Measurements from ENCODE around the gene SOX2.

The SOX2 gene

DNA sequence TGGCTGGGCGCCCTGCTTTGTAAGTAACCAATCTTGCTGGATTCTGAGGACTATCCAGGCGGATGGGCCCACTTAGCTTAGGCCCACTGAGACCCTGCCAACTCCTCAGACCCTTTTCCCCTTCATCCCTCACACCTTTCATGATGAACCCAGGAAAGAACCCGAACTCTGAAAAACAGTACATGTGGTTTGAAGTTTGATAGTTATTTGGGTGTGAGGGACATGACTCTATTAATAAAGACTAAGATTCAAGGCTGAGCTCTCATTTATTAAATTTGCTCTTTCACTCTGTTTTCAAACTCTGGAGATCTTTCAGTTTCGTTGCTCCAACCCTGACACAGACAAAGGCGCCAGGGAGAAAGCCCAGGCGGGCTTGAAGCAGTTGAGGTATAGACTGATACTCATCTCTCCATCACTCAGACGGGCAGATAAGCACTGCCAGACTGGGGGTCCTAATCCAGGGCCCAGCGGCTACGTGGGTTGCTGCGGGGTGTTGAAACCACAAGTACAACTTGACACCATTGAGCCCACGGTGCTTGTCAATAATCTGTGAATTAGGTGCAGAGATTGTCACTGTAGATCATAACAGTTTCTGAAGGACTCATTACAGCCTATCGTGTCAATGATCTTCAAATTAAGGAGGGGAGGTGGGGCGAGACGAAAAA lies 7.2 kb upstream of the SOX2 start:
- no peak for DNase-seq (ENCODE audit: low read depth in 2 of 2)

DNA sequence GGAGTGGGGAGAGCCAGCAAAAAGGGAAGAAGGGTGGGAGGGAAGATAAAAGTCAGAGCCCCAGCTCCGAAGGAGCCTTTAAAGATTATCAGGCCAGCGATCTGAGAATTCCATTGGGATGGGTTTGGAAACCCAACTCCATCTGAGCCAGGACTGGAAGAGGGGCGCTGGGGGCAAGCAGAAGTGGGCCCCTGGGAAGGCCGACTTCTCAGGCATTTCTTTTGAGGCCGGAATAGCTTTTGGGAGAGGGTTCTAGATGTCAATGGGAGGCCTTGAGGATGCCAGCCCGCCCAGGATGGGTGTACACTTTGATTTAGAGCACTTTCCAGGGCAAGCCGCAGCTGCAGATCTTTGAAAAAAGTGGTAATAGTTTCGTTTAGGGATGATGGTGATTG lies 6.6 kb upstream of the SOX2 start:
- DNase-seq (ENCODE audit: low read depth in 2 of 2), result no peak

DNA sequence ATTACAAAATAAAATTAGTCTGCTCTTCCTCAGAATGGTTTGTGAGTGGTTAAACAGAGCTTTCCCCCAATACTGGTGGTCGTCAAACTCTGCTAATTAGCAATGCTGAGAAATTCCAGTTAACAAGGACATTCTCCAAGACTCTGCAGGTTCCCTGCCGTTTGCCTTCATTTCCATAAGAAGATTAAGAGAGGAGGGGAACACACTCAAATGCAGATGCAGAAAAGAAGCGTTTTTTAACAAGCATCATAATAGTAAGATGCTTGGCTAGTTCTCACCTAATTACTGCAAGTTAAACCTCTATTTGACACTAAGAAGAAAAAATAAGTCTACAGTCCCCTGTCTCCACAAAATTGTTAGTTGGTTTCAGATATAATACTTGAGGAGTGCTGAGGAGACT lies 3.7 kb upstream of the SOX2 start:
- no peak for DNase-seq (ENCODE audit: low read depth in 2 of 2)

GRCh38 chr3:181709537-181710279 lies 2.0 kb upstream of the SOX2 start:
- peak in 1 of 2 donors; percentile 13 for DNase-seq (ENCODE audit: low read depth in 2 of 2)

DNA sequence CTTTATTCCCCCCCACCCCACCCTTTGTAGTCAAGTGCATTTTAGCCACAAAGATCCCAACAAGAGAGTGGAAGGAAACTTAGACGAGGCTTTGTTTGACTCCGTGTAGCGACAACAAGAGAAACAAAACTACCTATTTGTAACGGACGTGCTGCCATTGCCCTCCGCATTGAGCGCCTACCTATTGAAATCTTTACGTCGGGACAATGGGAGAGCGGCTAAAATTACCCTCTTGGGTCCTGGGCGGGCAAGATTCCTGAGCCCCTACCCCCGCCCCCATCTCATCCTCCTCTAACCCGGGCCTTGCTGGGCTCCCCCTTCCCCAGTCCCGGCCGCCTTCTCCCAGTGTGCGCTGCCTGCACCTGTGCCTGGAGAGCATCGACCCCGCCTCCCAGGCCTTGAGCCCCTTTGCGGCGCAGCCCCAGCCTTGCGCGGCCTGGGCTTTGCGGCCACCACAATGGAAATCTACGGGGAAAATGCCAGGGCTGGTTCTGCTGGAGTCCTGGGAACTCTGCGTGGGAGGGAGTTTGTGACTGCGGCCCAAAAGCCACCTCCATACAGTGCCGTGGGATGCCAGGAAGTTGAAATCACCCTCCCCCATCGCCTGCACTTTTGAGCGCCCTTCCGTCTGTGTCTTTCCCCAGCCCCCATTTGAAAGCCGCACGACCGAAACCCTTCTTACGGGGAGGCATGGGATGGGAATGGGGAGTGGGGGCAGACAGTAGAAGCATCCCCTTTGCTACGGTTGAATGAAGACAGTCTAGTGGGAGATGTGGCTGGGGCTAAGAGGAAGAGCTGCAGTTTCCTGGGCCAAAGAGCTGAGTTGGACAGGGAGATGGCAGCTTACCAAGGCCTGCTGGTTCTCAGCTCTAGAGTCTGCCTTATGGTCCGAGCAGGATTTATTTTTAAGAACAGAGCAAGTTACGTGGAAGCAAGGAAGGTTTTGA lies 1.1 kb upstream of the SOX2 start:
- DNase-seq (ENCODE audit: low read depth in 2 of 2), result no peak

DNA sequence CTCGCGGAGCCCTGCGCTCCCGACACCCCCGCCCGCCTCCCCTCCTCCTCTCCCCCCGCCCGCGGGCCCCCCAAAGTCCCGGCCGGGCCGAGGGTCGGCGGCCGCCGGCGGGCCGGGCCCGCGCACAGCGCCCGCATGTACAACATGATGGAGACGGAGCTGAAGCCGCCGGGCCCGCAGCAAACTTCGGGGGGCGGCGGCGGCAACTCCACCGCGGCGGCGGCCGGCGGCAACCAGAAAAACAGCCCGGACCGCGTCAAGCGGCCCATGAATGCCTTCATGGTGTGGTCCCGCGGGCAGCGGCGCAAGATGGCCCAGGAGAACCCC lies 464 bp downstream of the SOX2 start:
- no peak for DNase-seq (ENCODE audit: low read depth in 2 of 2)

DNA sequence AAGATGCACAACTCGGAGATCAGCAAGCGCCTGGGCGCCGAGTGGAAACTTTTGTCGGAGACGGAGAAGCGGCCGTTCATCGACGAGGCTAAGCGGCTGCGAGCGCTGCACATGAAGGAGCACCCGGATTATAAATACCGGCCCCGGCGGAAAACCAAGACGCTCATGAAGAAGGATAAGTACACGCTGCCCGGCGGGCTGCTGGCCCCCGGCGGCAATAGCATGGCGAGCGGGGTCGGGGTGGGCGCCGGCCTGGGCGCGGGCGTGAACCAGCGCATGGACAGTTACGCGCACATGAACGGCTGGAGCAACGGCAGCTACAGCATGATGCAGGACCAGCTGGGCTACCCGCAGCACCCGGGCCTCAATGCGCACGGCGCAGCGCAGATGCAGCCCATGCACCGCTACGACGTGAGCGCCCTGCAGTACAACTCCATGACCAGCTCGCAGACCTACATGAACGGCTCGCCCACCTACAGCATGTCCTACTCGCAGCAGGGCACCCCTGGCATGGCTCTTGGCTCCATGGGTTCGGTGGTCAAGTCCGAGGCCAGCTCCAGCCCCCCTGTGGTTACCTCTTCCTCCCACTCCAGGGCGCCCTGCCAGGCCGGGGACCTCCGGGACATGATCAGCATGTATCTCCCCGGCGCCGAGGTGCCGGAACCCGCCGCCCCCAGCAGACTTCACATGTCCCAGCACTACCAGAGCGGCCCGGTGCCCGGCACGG lies 991 bp downstream of the SOX2 start:
- no peak for DNase-seq (ENCODE audit: low read depth in 2 of 2)

DNA sequence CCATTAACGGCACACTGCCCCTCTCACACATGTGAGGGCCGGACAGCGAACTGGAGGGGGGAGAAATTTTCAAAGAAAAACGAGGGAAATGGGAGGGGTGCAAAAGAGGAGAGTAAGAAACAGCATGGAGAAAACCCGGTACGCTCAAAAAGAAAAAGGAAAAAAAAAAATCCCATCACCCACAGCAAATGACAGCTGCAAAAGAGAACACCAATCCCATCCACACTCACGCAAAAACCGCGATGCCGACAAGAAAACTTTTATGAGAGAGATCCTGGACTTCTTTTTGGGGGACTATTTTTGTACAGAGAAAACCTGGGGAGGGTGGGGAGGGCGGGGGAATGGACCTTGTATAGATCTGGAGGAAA lies 1.5 kb downstream of the SOX2 start:
- no peak for DNase-seq (ENCODE audit: low read depth in 2 of 2)

- no peak for DNase-seq (ENCODE audit: low read depth in 2 of 2)
Measured at GRCh38 chr3:181713676-181714612, 2.2 kb downstream of the SOX2 start.

GRCh38 chr3:181715571-181716340 lies 4.0 kb downstream of the SOX2 start:
- DNase-seq (ENCODE audit: low read depth in 2 of 2), result no peak

DNA sequence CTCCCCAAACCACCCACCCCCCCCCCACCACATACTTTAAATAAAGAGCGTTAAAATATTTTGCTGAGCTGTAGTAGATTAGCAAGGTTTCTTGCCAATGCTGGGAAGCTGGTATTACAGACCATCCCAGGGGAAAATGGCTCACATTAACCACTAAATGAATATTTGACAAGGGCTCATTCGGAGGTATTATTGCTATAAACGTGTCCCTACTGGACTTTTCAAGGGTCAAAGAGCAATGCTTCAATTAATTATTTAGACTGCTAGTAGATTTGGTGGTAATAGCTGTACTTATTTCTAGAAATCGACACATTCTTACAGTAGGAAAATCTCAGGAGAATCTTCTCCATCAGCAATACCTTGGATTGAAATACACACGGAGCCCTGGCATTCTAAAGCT lies 5.2 kb downstream of the SOX2 start:
- DNase-seq (ENCODE audit: low read depth in 2 of 2), result no peak

GRCh38 chr3:181717549-181718171 lies 5.9 kb downstream of the SOX2 start:
- DNase-seq (ENCODE audit: low read depth in 2 of 2), result no peak

GRCh38 chr3:181718369-181718768 lies 6.6 kb downstream of the SOX2 start:
- no peak for DNase-seq (ENCODE audit: low read depth in 2 of 2)

DNA sequence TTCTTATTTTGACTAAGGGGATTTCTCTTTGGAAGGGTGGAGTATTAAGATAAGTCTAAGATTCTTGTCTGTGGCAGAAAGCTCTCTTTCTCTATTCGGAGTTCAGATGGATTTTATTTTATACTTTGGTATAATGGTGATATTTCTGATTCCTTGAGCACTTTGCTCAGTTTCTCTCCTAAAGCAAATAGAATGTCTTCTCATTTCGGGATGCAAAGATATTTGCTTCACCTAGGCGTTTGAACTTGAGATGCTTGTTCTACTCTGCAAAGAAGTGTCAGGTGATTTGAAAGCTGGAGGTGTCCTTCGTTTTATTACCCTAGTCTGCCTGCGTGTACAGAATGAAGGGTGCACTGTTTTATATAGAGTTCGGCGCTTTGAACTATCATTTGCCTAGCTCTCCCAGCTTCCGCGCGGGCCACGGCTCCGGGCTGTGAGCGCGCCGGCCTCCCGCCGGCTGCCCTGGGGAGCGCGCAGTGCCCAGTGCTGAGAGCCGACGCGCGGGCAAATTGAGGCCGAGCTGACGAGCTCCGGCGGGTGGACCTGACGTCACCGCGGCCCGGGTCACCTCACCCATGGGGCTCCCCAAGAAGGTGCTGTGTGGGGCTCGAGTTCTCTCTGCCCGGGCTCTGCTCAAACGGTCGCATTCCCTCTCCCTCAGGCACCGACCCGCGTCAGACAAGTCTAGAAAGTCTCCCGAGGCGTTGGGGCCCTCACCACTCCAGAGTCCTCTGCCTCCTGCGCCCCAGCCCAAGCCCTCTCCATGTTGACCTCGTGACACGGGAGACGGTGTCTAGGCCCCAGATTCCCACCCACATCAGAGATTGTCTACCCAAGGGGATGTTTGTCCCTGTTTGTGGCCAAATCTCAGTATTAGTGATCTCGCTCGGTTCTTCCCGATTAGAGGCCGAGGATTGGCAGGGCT lies 7.5 kb downstream of the SOX2 start:
- no peak for DNase-seq (ENCODE audit: low read depth in 2 of 2)

DNA sequence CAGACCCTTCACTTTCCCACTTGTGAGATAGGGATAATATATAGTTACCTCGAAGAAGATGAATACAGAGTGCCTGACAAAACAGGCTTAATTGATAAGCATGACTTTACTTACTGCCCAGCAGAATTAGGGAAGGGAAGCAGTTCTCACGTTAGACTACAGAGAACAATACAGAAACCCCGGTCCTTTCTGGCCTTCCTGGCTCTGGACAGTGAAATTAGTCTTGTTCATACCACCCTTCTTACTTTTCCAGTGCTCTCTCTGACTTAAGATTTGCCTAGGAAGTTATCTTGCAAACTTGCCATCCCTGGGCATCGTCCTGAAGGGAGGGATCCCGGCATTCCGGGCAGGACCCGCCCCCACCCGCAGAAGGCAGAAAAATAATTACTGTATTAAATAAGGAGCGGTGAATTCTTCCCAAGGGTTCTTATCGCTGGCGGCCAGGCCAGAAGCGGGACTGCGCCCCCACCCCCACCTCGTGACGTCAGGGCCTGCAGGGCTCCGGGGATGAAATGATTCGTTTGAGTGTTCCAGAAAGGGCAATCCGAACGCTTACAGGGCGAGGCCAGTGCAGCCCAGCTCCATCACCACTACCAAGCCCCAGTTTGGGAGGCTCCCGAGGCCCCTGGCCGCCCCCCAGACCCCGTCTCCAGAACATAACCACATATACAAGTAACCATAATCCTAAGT lies 8.4 kb downstream of the SOX2 start:
- DNase-seq (ENCODE audit: low read depth in 2 of 2), result no peak

- DNase-seq (ENCODE audit: low read depth in 2 of 2), result no peak
Measured at GRCh38 chr3:181721046-181721875, 9.5 kb downstream of the SOX2 start.

GRCh38 chr3:181722156-181722555 lies 10.4 kb downstream of the SOX2 start:
- DNase-seq (ENCODE audit: low read depth in 2 of 2), result no peak

All from stimulated activated CD8-positive, alpha-beta memory T cell treated with anti-CD3 and anti-CD28 coated beads, Interleukin-15, amount 100 ng/mL, for 4 hours (primary cell).